Activated T-cell treated with anti-CD3 and anti-CD28 coated beads for 1 hour (primary cell): Measurements from ENCODE around the gene NPEPL1.
"Not testable (repeated sequence)": the region's sequence is repeated elsewhere in the genome, so short reads cannot be mapped to it uniquely, and the experiment has no call there.

Experiments used
- DNase-seq: peaks from one replicate; pipeline ENCODE4 v3.0.0-alpha.2; 2020; ENCODE audit warnings: low read depth

Gene NPEPL1, protein sequence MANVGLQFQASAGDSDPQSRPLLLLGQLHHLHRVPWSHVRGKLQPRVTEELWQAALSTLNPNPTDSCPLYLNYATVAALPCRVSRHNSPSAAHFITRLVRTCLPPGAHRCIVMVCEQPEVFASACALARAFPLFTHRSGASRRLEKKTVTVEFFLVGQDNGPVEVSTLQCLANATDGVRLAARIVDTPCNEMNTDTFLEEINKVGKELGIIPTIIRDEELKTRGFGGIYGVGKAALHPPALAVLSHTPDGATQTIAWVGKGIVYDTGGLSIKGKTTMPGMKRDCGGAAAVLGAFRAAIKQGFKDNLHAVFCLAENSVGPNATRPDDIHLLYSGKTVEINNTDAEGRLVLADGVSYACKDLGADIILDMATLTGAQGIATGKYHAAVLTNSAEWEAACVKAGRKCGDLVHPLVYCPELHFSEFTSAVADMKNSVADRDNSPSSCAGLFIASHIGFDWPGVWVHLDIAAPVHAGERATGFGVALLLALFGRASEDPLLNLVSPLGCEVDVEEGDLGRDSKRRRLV

DNA sequence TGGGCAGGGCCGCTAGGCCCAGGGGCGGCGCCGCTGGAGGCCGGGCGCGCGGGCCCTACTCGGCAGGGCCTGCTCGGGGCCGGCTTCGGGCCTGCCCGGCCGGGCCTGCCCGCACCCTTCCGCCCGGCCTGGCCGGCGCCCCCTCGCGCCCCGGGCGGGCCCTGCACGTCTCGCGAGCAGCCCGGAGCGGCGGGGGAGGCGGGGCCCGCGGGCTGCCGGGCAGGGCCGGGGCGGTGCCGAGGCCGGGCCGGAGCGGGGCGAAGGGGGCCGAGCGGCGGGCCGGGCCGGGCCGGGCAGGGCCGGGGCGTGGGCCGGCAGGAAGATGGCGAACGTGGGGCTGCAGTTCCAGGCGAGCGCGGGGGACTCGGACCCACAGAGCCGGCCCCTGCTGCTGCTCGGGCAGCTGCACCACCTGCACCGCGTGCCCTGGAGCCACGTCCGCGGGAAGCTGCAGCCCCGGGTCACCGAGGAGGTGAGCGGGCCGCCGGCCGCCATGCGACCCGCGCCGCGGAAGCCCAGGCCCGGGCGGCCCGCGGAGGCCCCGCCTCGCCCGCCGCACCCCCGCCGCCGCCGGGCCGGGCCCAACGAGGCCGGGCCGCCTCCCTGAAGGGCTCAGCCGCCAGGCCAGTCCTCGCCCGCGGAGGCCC lies at the start of gene NPEPL1:
NPEPL1 (plus strand) TSS at position 222 of the 647 bp plus-strand sequence; CDS start at position 323, 101 bp downstream.
- DNase-seq: peak; percentile 51

DNA sequence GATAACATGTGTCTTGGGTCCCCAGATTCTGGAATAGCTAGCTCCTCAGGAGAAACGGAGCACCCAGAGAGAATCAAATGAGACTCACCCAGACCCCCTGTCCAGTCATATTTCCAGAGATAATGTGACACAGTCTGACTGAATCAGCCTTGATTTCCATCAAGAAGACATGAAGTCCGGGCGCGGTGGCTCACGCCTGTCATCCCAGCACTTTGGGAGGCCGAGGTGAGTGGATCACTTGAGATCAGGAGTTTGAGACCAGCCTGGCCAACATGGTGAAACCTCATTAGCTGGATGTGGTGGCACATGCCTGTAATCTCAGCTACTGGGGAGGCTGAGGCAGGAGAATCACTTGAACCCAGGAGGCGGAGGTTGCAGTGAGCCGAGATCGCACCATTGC lies 49.7 kb upstream of the NPEPL1 start:
- not testable (repeated sequence) for DNase-seq

DNA sequence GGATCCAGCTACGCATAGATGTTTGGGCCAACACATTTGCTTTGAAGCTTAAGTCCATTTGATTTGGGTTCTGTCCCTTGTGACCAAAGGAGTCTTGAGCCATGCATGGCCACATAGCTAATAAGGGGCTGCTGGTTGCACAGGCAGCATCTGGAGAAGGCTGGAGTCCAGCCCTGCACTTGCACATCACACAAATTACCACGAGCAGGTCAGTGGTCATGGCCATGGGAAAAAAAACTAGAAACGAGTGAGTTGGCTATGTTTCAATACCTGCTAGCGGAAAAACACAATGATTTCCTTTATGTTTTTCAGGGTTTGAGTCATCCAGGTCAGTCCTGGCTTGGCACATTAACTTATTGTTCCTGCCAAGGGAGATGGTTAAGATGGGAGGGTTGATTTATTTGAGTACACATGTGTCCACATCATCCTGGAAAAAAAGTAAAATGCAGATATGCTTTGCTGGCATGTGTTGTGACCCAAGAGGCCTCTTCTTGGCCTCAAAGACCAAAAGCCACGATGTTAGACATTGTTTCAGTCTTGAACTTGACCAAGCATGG lies 47.1 kb upstream of the NPEPL1 start:
- no peak for DNase-seq

DNA sequence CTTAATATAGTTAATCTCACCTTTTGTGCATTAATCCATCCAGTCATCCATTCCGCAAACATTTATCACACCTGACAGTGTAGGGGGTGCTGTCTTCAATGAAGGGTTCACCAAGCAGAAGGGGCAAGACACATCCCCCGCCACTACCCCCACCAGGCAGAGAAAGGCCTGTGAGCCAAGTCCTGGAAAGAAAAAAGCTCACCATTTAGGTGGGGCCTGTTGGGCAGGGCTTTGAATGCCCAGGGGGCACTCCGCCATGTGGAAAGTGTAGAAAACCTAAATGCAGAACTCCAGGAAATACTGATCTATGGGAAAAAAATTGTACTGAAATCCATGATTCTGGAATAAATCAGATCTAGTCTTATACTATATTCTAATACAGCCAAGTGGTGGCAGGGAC lies 46.3 kb upstream of the NPEPL1 start:
- DNase-seq: no peak

DNA sequence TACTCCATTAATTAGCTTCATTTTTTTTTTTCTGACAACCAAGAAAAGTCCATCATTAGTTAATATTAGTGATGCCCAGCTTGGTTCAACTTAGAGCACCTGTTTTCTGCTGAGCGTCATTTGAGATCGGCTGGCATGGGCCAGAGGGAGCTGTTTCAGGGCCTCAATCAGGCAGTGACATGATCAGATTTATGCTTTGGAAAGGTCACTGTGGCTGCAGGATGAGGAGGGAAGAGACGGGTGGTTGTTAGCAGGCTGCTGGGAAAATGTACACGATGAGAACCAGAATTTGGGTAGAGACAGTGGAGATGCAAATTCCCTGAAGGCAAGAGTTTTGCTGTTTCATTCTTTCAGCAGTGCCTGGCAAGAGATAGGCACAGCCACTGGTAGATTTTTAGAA lies 45.9 kb upstream of the NPEPL1 start:
- DNase-seq: no peak

DNA sequence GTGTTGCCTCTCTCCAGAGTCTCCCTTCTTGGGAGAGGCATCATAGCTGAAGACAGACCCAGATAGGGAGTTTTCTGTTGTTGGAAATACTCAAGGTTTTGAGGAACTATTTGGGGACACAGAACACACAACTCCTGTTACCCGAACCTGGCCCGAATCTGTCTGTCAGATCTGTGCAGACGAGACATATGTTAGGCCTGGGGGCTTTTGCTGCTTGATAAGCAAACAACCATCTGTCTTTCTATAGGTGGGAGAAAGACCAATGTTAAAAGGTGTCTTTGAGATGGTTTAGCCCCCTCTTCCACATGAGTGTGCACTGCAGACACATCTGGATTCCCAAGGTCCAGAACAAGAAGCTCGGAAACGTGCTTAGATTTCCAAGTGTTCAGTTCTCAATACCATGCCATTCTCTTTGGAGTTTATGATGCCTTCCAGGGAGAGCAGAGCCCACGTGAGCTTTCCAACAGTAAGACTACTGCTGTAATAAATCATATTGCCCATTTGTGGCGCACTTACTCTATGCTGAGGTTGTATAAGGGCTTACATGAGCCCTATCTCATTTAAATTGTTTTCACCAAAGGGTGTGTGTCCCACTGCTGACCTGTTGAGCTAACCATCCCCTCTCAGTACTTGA lies 45.3 kb upstream of the NPEPL1 start:
- DNase-seq: no peak

DNA sequence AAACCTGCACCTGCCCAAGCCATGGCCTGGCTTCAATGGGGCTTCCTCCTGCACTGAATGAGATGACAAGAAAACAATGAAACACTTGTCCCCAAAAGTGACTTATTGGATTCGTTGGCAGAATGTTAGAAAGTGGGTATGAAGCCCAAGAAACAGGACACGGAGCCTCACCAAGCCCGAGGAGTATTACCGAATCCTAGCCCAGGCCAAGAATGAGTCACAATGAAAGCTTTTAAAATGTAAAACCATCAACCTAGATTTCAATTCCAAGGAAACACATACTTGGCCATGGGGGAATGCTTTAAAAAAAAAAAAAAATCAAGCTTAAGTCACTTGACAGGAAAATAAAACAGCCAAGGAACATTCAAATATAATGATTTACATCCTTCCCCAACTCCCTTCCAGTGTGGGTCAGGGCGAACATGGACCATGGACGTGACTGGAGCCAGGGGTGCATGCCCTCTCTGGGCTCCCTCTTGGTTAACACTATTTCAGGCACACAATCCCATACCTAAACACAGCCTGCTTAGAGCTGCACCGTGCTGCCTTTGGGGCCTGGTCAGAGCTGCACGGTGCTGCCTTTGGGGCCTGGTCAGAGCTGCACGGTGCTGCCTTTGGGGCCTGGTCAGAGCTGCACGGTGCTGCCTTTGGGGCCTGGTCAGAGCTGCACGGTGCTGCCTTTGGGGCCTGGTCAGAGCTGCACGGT lies 44.7 kb upstream of the NPEPL1 start:
- no peak for DNase-seq

DNA sequence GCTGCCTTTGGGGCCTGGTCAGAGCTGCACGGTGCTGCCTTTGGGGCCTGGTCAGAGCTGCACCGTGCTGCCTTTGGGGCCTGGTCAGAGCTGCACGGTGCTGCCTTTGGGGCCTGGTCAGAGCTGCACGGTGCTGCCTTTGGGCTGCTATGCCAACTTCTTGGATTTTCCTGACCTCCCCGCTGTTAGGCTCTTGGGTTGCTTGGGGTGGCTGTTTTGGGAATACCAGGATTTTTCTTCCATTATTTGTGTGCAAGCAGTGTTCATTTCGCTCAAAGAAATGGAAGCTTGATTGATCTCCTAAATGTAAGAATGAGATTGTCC lies 44.1 kb upstream of the NPEPL1 start:
- DNase-seq: not testable (repeated sequence)

DNA sequence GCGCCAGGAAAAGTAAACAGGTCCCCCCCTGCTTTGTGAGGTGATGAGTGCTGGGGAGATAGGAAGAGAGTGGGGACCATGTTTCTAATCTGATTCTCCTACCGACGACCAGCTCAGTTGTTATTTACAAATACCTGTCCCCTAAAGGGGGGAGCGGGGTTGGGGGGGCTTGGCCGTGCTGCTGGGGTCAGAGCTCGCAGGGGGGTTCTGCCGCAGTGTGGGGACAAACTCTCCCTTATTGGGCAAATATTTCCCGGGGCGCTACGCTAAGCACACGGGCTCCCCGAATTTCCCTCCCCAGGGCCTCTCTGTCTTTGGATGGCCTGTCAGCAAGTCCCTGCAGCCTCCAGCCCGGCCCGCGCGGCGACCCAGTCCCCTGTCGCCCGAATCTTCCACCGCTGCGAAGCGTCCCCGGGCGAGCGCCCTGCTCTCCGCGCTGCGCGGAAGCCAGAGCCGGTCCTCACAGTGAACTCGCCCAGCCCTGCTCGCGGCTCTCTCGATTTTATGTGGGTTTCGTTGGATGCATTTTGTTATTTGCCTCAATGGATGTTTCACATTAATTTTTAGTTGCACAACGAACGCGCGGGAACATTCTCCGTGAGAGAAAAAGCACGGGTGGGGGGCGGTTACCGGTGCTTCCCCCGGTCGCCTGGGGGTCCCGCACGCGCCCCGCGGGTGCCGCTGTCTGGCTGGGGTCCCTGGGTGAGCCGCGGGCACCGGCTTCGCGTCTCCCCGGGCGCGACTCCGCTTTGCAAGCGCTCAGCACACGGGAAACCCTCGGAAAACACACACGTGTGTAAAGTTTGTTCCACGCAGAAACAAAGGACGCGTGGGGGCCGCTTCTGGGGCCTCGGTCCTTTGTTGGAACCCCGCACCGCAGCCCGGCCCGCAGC lies 43.1 kb upstream of the NPEPL1 start:
- DNase-seq: no peak

DNA sequence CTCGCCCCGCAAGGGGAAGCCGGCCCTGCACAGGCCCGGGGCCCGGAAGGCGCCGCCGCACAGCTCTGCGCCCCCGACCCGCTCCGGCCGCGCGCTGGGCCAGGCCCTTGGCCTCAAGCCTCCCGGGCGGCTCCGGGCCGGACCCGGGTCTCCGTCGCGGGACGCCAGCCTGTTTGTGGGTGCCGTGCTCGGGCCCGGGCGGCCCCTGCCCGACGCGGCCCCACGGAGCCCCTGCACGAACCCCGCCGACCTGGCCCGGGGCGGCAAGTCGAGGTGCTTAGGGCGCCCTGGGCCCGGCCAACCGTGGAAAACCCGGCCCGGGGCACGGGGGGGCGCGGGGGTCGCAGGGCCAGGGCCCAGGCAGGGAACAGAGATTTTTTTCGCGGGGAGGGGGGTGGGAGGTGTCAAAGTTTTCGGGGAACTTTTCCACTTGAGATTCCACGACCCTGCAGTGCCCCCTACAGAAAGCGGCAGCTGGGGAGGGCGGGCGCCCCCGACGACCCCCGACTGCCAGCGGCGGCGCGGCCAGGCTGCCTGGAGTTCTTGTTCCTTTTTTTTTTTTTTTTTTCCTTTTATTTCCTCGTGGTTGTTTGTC lies 42.3 kb upstream of the NPEPL1 start:
- DNase-seq: no peak

DNA sequence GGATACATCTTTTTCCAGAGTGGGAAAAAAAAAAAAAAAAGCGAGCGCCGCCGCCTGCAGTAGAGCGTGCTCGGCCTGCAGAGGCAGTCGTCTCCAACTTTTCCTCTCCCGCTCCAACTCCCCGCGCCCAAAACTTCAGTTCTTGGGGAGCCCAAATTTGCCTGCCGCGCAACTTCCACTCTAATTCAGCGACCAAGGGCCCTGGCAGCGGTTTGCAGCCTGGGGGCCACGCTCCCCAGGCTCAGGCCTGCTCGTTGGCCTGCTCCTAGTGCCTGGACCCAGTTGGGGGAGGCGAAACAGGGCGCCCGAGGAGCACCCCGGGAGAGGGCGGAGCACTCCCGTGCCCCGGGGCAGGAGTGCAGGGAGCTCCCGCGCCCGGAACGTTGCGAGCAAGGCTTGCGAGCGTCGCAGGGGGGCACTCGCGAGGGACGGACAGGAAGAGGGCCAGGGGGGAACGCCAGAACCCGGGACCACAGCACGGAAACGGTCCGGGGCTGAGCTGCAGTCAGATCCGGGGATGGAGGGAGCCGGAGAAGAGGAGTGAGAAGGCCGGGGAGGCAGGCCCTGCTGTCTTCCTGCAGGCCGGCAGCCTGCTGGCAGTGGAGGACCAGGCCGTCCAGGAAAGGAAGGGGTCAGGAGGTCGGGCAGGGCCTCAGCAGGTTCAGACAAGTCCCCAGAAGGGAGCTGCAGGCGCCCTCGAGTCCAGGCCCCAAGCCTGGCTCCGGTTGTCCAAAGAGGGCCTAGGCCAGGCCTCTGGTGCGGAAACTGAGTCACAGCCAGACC lies 41.6 kb upstream of the NPEPL1 start, which contains the start of gene STX16:
STX16 (plus strand) TSS at position 508 of the 783 bp plus-strand sequence. CDS start 724 bp downstream, outside the sequence.
- peak; percentile 80 for DNase-seq

DNA sequence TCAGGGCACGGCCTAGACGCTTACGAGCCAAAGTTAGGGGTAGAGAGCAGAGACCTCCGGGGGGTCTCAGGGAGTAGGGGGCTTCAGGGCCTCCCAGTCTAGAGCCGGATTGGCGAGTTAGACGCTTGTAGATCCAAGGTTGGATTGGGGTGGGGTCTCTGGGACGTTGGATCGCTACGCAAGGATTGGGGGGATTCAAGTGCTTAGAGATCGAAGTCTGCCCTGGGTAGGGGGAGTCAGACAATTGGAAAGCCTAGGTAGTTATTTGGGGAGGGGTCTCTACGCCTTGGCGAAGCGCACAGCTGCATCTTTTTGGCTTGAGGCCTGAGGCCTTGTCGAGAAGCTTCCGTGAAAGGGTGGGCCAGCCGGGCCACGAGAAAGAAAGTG lies 41.0 kb upstream of the NPEPL1 start:
- no peak for DNase-seq

DNA sequence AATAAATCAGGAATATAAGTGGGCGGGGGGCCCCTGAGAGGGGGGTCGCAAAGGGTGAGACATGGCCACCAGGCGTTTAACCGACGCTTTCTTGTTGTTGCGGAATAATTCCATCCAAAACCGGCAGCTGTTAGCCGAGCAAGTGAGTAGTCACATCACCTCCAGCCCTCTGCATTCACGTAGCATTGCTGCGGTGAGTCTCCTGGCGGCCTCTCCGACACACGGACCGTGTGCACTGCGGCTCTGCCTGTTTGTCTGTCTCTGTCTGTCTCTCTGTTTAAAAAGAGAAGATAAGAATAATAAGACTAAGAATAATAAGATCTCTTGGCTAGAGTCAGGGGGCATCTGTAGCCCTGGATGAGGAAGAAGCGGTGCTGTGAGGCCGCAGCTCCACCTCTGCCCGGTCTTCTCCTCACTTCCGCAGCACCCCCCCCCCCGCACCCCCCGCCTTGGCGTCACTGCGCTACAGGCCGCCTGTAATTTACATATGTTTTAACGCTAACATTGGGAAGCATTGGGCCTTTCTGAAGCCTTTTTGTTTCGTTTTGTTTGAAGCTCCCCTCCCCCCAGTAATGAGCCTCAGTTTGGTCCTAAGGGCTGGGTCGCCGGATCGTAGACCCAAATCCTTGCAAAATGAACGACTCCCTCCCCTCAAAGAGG lies 40.5 kb upstream of the NPEPL1 start:
- DNase-seq: peak; percentile 37

DNA sequence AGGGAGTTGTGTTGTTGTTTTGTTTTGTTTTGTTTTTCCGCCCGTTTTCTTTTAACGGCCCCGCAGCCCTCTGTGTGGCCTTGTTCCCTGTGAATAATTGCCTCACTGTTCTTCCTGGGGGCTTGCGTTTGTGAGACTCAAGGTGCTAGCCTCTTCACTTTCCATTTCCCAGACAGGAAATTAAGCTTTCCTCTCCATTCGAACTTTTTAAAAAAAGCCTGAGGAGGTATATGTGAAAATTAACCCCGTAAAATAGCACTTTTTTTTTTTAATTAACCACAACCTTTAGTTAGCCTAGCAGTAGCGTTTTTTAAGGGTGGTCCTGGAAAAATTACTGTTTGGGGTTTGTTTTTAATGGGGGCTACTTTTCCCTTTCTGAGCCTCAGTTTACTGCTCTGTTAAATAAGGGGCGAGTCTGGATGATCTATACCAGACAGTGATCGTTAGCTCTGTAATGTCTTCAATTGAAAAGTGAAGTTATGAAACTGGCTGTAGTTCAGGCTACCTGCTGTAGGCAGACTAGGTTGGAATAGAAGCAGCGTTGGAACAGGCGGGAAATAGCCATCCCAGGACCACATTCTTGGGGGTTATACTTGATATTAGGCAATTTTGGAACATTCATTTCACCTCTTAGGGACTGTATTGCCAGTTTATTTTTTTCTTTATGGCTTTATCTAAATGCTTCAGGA lies 39.9 kb upstream of the NPEPL1 start:
- DNase-seq: no peak

DNA sequence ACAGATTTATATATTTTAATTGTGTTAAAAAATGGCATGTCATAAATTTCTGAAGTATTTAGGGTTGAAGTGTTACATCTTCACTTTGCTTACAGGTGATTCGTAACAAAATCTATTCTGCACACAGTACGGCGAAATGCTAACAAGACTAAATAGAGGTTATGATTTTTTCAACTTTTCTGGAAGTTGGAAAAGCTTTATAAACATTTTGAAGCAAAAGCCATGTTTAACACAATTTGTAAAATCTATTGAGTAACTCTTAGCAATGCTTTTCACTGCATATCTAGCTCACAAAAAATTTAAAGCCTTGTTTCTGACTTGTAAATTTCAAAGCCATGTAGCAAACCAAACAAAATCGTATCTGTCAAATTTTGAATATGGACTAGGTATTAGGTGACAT lies 38.3 kb upstream of the NPEPL1 start:
- no peak for DNase-seq

DNA sequence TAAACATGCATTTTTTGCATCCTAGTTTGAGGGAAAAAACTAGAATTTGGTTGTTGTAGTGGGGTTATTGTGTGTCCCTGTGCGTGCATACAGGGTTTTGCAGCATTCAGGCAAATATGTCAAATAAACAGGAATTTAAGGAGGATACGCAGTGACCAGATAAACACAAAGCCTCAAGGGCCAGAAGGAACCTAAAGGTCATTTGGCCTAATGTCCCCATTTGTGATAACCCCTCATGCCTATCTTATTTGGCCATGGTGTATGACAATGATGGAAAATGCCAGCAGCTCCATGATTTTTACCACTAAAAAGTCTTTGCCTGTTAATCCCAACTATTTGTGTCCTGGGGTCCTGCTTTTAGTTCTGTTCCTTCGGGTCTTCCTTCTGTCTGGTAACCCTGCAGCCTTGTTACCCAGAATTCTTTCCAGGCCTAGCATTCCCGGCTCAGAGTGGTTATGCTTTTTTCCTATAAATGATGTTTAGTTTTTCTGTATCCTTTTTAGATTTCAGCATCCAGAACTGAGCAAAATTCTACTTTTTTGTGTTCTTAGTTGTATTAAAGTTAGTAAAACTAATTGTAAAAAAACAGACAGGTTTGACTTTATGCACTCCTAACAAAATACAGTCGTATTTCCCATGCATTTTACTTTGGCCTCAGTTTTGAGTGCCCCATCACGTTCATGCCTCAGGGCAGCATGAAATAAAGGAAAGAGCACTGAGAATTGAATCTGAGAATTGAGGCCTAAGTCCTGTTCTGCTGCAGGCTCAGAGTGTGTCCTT lies 37.1 kb upstream of the NPEPL1 start:
- no peak for DNase-seq

DNA sequence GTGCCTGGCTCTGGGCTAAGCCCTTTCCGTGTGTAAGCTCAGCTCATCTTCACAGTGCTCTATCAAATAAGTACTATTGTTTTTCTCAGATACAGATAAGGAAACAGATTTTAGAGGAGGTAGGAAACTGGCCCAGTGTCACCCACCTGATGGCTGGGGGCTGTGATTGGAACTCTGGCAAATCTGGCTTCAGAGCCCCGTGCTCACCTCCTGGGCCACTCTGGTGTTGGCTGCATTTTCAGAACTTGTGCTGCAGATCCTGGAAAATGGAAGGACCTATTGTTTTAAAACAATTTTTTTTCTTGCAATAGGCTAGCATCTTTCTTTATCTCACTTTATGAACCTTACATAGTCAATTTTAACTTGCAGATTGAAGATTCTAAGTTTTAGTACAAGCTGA lies 35.8 kb upstream of the NPEPL1 start:
- DNase-seq: no peak

DNA sequence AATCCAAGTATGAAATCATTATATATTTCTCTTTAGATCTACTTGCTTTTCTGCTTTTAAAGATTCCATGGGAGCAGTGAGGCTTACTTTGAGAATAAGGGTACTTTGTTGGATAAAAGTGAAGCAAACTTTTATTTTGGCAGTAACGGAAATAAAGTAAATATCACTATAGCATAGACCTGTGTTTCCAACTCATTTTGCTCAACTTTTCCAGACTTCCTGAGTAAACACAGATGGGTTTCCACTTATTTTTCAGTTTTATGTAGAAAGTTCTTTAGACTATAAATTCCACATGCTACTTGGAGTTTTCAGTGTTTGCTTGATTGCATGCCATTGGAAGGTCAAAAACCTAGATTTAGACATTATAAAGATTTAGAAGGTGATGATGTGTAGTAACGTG lies 35.3 kb upstream of the NPEPL1 start:
- DNase-seq: no peak
